Measurements from ENCODE around the gene TRIM46. TPM values are rescaled to one million over a fixed set of nuclear protein-coding genes. Genes with fewer than 3 reads are reported as not detected.
"Not testable (repeated sequence)": the region's sequence is repeated elsewhere in the genome, so short reads cannot be mapped to it uniquely, and the experiment has no call there.

Gene TRIM46
- total RNA-seq, 1 experiment from 2014 or later = 18.4 TPM

GRCh38 chr1:155210314-155211104, 36.9 kb downstream of the TRIM46 start:
- no CpG with 5 or more reads among the region's 4 CpGs for WGBS (ENCODE audit: extremely low coverage, insufficient read length, low lambda C conversion rate)
- no peaks in the 10 kb centered on the region for H4K20me1 ChIP-seq (ENCODE audit: control insufficient read depth, insufficient read depth, insufficient read length)
- H3K4me1 Mint-ChIP-seq = peaks cover 30 to 31% of the 10 kb centered on the region in 2 experiments
- no peak overlapping the region for H3K27ac ChIP-seq (ENCODE audit: insufficient read length, low read depth, low read length)
- no peak overlapping the region for H2BK15ac ChIP-seq (ENCODE audit: low read depth, low read length)
- H3K9me3 ChIP-seq (ENCODE audit: control insufficient read depth, low read depth, low read length) = no peaks in the 10 kb centered on the region
- no peak overlapping the region for H3K27ac Mint-ChIP-seq
- H2AFZ ChIP-seq (ENCODE audit: low read length) = no peak overlapping the region
- peak overlapping the region; percentile 89 to 92; a peak in 4 of 5 replicates for H3K4me3 Mint-ChIP-seq
- no peak overlapping the region for H4K5ac ChIP-seq (ENCODE audit: insufficient read length, low read depth, low read length)
- H2BK12ac ChIP-seq (ENCODE audit: insufficient read length, low read depth, low read length) = no peak overlapping the region
- H3K23me2 ChIP-seq (ENCODE audit: insufficient read length, low read depth, low read length, poor library complexity, severe bottlenecking) = peaks cover 6% of the 10 kb centered on the region
- DNase-seq = no peak
- no peak overlapping the region for H2BK120ac ChIP-seq (ENCODE audit: low read depth, low read length, poor library complexity, severe bottlenecking)
- no peaks in the 10 kb centered on the region for H3K79me2 ChIP-seq (ENCODE audit: insufficient read depth, low read length)
- H3K4me1 ChIP-seq (ENCODE audit: insufficient read depth, low read length) = peaks cover 2% of the 10 kb centered on the region; the same call in 1 of the 2 replicates
- H3K36me3 Mint-ChIP-seq (ENCODE audit: insufficient read depth in 1 of 3, low read depth in 3 of 3) = peaks cover 9 to 20% (median 16%) of the 10 kb centered on the region in 3 experiments
- peaks cover 12% of the 10 kb centered on the region for H3K27me3 Mint-ChIP-seq (ENCODE audit: low read depth)
- H4K91ac ChIP-seq (ENCODE audit: insufficient read length, low read depth, low read length) = no peak overlapping the region
- H3K9me3 Mint-ChIP-seq = no peaks in the 10 kb centered on the region
- no peak overlapping the region for H3K9ac ChIP-seq (ENCODE audit: extremely low read depth, insufficient read length, low read length)
- H2BK5ac ChIP-seq (ENCODE audit: insufficient read length, low read length) = no peak overlapping the region
- no peak overlapping the region for H3K23ac ChIP-seq (ENCODE audit: insufficient read length, low read depth, low read length)
- H3K14ac ChIP-seq (ENCODE audit: insufficient read depth, low read length) = no peak overlapping the region
- H4K8ac ChIP-seq (replicated peaks; ENCODE audit: insufficient read length, low read depth, low read length) = no peak overlapping the region
- no peak overlapping the region for H2BK20ac ChIP-seq (ENCODE audit: low read depth, low read length, poor library complexity, severe bottlenecking)
- no peak overlapping the region for H2AK5ac ChIP-seq (ENCODE audit: insufficient read length, low read length)
- no peaks in the 10 kb centered on the region for H3K79me1 ChIP-seq (ENCODE audit: insufficient read depth, low read depth, low read length, poor library complexity, severe bottlenecking)
- no peak overlapping the region for H3K4ac ChIP-seq (ENCODE audit: low read depth, low read length)
- no peak for TF ChIP-seq CTCF (conservative IDR thresholded peaks at IDR 0.05)
- H3T11ph ChIP-seq (ENCODE audit: low read length) = no peak overlapping the region
- no peak overlapping the region for H3K56ac ChIP-seq (ENCODE audit: insufficient read length, low read depth, low read length)
- no peaks in the 10 kb centered on the region for H3K27me3 ChIP-seq (ENCODE audit: insufficient read depth, low read length)
- H3K18ac ChIP-seq (ENCODE audit: insufficient read length, low read depth, low read length) = no peak overlapping the region
- H3K4me2 ChIP-seq (ENCODE audit: insufficient read depth, insufficient read length, low read length) = peak overlapping the region; percentile 89

GRCh38 chr1:155211381-155212050, 37.9 kb downstream of the TRIM46 start:
- not testable (repeated sequence) for H3K27me3 Mint-ChIP-seq (ENCODE audit: low read depth); H4K5ac ChIP-seq (ENCODE audit: insufficient read length, low read depth, low read length); H3K27ac Mint-ChIP-seq; H3K27me3 ChIP-seq (ENCODE audit: insufficient read depth, low read length); H3K4me1 ChIP-seq (ENCODE audit: insufficient read depth, low read length); H3K79me1 ChIP-seq (ENCODE audit: insufficient read depth, low read depth, low read length, poor library complexity, severe bottlenecking); H2BK15ac ChIP-seq (ENCODE audit: low read depth, low read length); H3K9ac ChIP-seq (ENCODE audit: extremely low read depth, insufficient read length, low read length); H3K18ac ChIP-seq (ENCODE audit: insufficient read length, low read depth, low read length); H3K79me2 ChIP-seq (ENCODE audit: insufficient read depth, low read length); H2AFZ ChIP-seq (ENCODE audit: low read length); H4K8ac ChIP-seq (replicated peaks; ENCODE audit: insufficient read length, low read depth, low read length); H2BK20ac ChIP-seq (ENCODE audit: low read depth, low read length, poor library complexity, severe bottlenecking); H3T11ph ChIP-seq (ENCODE audit: low read length); H3K14ac ChIP-seq (ENCODE audit: insufficient read depth, low read length); H3K9me3 ChIP-seq (ENCODE audit: control insufficient read depth, low read depth, low read length); H3K23ac ChIP-seq (ENCODE audit: insufficient read length, low read depth, low read length); H3K56ac ChIP-seq (ENCODE audit: insufficient read length, low read depth, low read length); H3K4me3 Mint-ChIP-seq; H2BK120ac ChIP-seq (ENCODE audit: low read depth, low read length, poor library complexity, severe bottlenecking); H2BK5ac ChIP-seq (ENCODE audit: insufficient read length, low read length); H4K91ac ChIP-seq (ENCODE audit: insufficient read length, low read depth, low read length); H3K9me3 Mint-ChIP-seq; H3K4ac ChIP-seq (ENCODE audit: low read depth, low read length); DNase-seq; H2AK5ac ChIP-seq (ENCODE audit: insufficient read length, low read length); H3K23me2 ChIP-seq (ENCODE audit: insufficient read length, low read depth, low read length, poor library complexity, severe bottlenecking); H3K4me2 ChIP-seq (ENCODE audit: insufficient read depth, insufficient read length, low read length); H3K27ac ChIP-seq (ENCODE audit: insufficient read length, low read depth, low read length); H2BK12ac ChIP-seq (ENCODE audit: insufficient read length, low read depth, low read length); H4K20me1 ChIP-seq (ENCODE audit: control insufficient read depth, insufficient read depth, insufficient read length)
- Mint-ChIP-seq H3K36me3 (ENCODE audit: insufficient read depth in 1 of 3, low read depth in 3 of 3) (peaks cover 9 to 22% (median 20%) of the 10 kb centered on the region in 3 experiments), H3K4me1 (peaks cover 24 to 25% of the 10 kb centered on the region in 2 experiments)
- WGBS (ENCODE audit: extremely low coverage, insufficient read length, low lambda C conversion rate) = no CpG with 5 or more reads among the region's 13 CpGs

Measured in H9 (cell line).